ENCODE data around the gene CCDC68.

Gene CCDC68

DNA sequence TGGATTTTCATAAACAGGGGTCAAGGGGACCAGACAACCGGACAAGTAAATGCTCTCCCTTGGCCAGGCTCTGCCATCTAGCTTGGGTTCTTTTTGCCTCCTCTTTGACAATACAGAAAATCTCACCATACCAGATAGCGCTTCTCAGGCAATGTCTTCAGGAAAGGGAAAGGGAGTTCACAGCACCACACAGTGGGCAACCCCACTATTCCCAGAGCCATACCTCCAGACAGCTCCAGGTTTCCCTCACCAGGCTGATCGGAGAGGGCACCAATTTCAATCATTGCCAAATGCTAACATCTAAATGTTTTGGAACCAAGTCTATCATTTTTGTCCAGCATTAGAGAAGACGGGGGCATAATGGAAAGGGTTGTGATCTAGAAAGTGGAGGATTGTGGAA lies 28.1 kb downstream of the CCDC68 start:
- no peak for DNase-seq
- Histone ChIP-seq H3K79me2 (ENCODE audit: low read length) (no peaks in the 10 kb centered on the region), H3K4me1 (ENCODE audit: low read length) (no peaks in the 10 kb centered on the region), H3K9me2 (replicated peaks; ENCODE audit: insufficient read depth, low read length) (no peaks in the 10 kb centered on the region), H4K20me1 (ENCODE audit: insufficient read depth, low read length) (no peaks in the 10 kb centered on the region), H3K4me2 (ENCODE audit: low read depth, low read length) (no peak overlapping the region), H3K27me3 (replicated peaks; ENCODE audit: insufficient read depth, low read length) (no peaks in the 10 kb centered on the region), H3K36me3 (replicated peaks; ENCODE audit: insufficient read depth, low read length) (no peaks in the 10 kb centered on the region), H3K9me3 (replicated peaks; ENCODE audit: insufficient read depth, low read length) (no peaks in the 10 kb centered on the region), H3K4me3 (ENCODE audit: low read length) (no peak overlapping the region), H3F3A (ENCODE audit: insufficient read depth, low read length) (no peaks in the 10 kb centered on the region), H3K9ac (ENCODE audit: low read length) (no peak overlapping the region), H3K27ac (ENCODE audit: low read length) (no peak overlapping the region), H2AFZ (ENCODE audit: low read length) (no peak overlapping the region)
- no peak for TF ChIP-seq EZH2 (optimal IDR thresholded peaks at IDR 0.05; ENCODE audit: low read depth, low read length)
- TF ChIP-seq, protein P1, sequence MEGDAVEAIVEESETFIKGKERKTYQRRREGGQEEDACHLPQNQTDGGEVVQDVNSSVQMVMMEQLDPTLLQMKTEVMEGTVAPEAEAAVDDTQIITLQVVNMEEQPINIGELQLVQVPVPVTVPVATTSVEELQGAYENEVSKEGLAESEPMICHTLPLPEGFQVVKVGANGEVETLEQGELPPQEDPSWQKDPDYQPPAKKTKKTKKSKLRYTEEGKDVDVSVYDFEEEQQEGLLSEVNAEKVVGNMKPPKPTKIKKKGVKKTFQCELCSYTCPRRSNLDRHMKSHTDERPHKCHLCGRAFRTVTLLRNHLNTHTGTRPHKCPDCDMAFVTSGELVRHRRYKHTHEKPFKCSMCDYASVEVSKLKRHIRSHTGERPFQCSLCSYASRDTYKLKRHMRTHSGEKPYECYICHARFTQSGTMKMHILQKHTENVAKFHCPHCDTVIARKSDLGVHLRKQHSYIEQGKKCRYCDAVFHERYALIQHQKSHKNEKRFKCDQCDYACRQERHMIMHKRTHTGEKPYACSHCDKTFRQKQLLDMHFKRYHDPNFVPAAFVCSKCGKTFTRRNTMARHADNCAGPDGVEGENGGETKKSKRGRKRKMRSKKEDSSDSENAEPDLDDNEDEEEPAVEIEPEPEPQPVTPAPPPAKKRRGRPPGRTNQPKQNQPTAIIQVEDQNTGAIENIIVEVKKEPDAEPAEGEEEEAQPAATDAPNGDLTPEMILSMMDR (IDR thresholded peaks at IDR 0.05; ENCODE audit: low read length): no peak
- no peak for TF ChIP-seq EZH2phosphoT487 (IDR thresholded peaks at IDR 0.05; ENCODE audit: low read length)

DNA sequence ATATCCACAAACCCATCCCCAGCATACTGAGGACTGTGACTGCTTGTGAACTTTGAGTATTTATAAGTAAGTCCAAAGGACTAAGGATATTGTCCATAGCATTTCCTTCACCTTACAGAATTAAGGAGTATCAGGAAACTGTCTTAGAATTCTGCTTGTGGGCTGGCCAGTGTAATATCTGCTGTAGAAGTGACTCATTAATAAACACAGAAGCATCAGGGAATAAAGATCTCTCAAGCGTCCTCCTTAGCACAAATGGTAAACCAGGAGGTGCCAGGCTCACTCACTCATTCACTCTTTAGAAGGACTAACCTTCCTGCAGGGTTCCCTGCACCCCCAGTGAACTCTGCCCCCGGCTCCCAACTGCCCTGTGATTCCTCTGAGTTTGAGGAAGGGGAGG lies 31.0 kb downstream of the CCDC68 start:
- Histone ChIP-seq H4K20me1 (ENCODE audit: insufficient read depth, low read length) (no peaks in the 10 kb centered on the region), H3K9me3 (replicated peaks; ENCODE audit: insufficient read depth, low read length) (no peaks in the 10 kb centered on the region), H3K4me1 (ENCODE audit: low read length) (no peaks in the 10 kb centered on the region), H3K9ac (ENCODE audit: low read length) (no peak overlapping the region), H3K4me3 (ENCODE audit: low read length) (no peak overlapping the region), H3K27me3 (replicated peaks; ENCODE audit: insufficient read depth, low read length) (no peaks in the 10 kb centered on the region), H3K79me2 (ENCODE audit: low read length) (no peaks in the 10 kb centered on the region), H3F3A (ENCODE audit: insufficient read depth, low read length) (no peaks in the 10 kb centered on the region), H2AFZ (ENCODE audit: low read length) (no peak overlapping the region), H3K36me3 (replicated peaks; ENCODE audit: insufficient read depth, low read length) (no peaks in the 10 kb centered on the region), H3K4me2 (ENCODE audit: low read depth, low read length) (no peak overlapping the region), H3K9me2 (replicated peaks; ENCODE audit: insufficient read depth, low read length) (no peaks in the 10 kb centered on the region), H3K27ac (ENCODE audit: low read length) (no peak overlapping the region)
- DNase-seq: no peak
- TF ChIP-seq EZH2 (optimal IDR thresholded peaks at IDR 0.05; ENCODE audit: low read depth, low read length): no peak
- TF ChIP-seq, protein P1 (IDR thresholded peaks at IDR 0.05; ENCODE audit: low read length): no peak
- TF ChIP-seq EZH2phosphoT487 (IDR thresholded peaks at IDR 0.05; ENCODE audit: low read length): no peak

GRCh38 chr18:54926593-54927325 lies 32.5 kb downstream of the CCDC68 start:
- Histone ChIP-seq H3K79me2 (ENCODE audit: low read length) (no peaks in the 10 kb centered on the region), H3K9ac (ENCODE audit: low read length) (no peak overlapping the region), H3K27ac (ENCODE audit: low read length) (no peak overlapping the region), H3K4me1 (ENCODE audit: low read length) (no peaks in the 10 kb centered on the region), H3K36me3 (replicated peaks; ENCODE audit: insufficient read depth, low read length) (no peaks in the 10 kb centered on the region), H3K4me3 (ENCODE audit: low read length) (no peak overlapping the region), H3K9me2 (replicated peaks; ENCODE audit: insufficient read depth, low read length) (no peaks in the 10 kb centered on the region), H3K27me3 (replicated peaks; ENCODE audit: insufficient read depth, low read length) (no peaks in the 10 kb centered on the region), H2AFZ (ENCODE audit: low read length) (no peak overlapping the region), H3F3A (ENCODE audit: insufficient read depth, low read length) (no peaks in the 10 kb centered on the region), H4K20me1 (ENCODE audit: insufficient read depth, low read length) (no peaks in the 10 kb centered on the region), H3K9me3 (replicated peaks; ENCODE audit: insufficient read depth, low read length) (no peaks in the 10 kb centered on the region), H3K4me2 (ENCODE audit: low read depth, low read length) (no peak overlapping the region)
- TF ChIP-seq EZH2phosphoT487 (IDR thresholded peaks at IDR 0.05; ENCODE audit: low read length) (no peak), EZH2 (optimal IDR thresholded peaks at IDR 0.05; ENCODE audit: low read depth, low read length) (no peak)
- TF ChIP-seq, protein P1 (IDR thresholded peaks at IDR 0.05; ENCODE audit: low read length): no peak
- DNase-seq: no peak

Data from MM.1S (cell line).